HTERT RPE-1 (cell line): Measurements from ENCODE around the gene SPATA16.
"Not testable (repeated sequence)": the region's sequence is repeated elsewhere in the genome, so short reads cannot be mapped to it uniquely, and the experiment has no call there.

Source experiments
- in situ Hi-C: fragments of 300-500 bp; cut with MboI; formaldehyde crosslinking; loops from 4 replicates; pipeline ENCODE4 v1.14.3; 2020; ENCODE audit warnings: low sequenced_read_pairs

Gene SPATA16, protein sequence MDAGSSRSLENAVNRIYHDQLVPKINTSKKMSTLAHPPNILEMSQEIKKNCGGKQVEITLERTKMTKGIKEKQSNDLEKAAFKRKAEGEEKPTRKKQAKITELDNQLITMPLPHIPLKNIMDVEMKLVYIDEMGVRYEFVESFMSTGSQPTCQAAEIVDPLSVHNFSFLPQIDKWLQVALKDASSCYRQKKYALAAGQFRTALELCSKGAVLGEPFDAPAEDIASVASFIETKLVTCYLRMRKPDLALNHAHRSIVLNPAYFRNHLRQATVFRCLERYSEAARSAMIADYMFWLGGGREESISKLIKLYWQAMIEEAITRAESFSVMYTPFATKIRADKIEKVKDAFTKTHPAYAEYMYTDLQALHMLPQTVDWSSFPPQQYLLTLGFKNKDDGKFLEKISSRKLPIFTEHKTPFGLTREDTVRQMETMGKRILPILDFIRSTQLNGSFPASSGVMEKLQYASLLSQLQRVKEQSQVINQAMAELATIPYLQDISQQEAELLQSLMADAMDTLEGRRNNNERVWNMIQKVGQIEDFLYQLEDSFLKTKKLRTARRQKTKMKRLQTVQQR

DNA sequence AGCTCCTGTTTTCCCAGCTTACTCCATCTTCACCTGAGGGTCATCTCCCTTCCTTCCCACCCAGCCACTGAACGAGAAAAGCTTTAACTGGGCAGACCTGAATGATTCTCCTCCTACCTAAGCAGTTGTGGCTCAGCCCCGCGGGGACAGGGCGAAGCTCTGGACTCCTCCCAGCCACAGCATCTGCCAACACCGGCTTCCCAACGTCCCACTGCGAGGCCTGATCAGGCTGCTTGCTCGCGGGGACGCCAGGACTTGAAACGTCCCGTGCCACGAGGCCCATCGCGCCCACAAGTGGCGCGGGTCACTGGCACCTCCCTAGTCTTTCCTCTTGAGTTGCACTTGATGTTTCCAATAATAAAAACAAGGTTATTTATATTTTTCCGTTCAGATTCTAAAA lies at the start of gene SPATA16:
TSS of gene SPATA16 (minus strand) at position 250 of the 400 bp plus-strand sequence. CDS start 23,504 bp downstream, outside the sequence.
- in situ Hi-C loops = no loop called here

DNA sequence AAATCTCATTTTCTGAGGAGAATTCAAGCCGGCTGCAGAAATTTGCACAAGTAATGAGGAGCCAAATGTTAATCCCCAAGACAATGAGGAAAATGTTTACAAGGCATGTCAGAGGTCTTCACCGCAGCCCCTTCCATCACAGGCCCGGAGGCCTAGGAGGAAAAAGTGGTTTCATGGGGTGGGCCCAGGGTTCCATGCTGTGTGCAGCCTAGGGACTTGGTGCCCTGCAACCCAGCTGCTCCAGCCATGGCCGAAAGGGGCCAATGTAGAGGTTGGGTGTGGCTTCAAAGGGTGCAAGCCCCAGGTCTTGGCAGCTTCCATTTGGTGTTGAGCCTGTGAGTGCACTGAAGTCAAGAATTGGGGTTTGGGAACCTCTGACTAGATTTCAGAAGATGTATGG lies 42.0 kb upstream of the SPATA16 start:
- in situ Hi-C loops = not testable (repeated sequence)

DNA sequence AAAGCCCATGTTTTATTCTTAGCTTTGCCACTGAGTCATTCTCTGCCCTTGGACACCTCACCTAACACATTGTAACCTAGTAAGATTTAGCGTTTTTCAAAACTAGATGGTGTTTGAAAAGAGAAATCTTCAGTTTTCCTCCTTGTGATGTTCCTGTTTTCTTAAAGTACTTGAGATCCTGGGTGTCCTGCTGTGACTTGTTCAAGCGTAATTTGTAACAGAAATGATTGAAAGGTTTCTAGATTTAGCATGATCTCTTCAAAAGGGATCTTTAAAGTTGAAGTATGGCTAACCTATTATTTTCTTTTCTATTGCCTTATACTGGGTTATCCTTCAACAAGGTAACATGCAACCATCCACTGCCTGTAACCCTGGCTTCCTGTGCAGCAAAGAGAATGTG lies 32.6 kb upstream of the SPATA16 start:
- in situ Hi-C loops = no loop called here

DNA sequence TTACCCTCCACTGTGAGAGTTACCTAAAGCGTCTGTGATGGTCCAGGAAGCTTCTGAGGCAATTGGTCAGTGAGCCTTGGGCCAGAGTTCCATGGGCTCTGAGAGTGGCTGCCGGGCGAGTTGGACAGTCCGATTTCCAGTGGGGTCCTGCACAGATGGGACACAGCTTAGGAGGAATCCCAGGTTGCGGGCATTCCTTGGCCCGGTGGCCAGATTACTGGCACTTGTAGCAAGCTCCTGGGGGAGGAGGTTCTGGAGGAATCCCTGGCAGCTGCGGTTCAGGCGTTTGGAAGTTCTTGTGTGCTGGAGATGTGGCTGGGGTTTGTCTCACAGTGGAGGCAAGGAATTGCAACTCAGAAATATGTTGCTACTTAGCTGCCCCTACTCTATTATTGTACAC lies 18.1 kb upstream of the SPATA16 start:
- in situ Hi-C loops = not testable (repeated sequence)

DNA sequence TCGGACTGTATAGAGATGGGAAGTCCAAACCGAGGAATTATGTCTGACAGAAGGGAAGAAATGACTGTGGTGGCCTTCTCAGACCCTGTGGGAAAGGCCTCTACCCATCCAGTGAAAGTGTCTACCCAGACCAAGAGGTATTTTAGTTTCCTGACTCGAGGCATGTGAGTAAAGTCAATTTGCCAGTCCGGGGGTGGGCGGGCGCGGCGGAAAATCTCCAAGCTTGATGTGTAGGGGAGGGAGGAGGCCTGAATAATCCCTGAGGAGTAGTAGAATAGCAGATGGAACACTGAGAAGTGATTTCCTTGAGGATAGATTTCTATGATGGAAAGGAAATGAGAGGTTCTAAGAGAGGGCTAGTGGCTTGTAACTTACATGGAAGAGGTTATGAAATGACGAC lies 15.5 kb upstream of the SPATA16 start:
- in situ Hi-C loops = not testable (repeated sequence)

DNA sequence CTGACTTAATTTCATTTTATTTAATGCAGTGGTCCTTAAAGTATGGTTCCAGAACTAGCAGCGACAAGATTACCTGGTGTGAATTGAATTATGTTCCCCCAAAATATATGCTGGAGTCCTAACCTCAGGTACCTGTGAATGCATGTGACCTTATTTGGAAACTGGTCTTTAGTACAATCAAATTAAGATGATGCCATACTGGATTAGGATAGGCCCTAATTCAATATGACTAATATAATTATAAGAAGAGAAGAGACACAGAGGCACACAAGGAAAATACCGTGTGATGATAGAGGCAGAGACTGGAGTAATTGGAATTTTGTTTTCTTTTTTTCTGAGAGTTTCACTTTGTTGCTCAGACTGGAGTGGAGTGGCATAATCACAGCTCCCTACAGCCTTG lies 12.6 kb upstream of the SPATA16 start:
- in situ Hi-C loops = no loop called here

DNA sequence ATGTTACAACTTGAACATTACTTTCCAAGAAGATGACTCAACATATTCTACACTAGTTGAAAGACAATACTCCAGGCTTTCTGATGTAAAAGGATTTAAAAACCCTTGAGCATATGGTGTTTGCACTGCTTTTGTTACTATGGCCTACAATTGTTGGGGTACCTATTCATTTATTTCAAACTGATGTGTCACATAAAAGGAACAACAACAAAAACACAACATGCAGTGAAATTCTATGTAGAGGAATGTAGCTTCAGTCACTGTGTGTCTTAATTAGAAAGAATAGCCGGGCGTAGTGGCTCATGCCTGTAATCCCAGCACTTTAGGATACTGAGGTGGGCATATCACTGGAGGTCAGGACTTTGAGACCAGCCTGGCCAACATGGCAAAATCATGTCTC lies 1.6 kb downstream of the SPATA16 start:
- in situ Hi-C loops = no loop called here

DNA sequence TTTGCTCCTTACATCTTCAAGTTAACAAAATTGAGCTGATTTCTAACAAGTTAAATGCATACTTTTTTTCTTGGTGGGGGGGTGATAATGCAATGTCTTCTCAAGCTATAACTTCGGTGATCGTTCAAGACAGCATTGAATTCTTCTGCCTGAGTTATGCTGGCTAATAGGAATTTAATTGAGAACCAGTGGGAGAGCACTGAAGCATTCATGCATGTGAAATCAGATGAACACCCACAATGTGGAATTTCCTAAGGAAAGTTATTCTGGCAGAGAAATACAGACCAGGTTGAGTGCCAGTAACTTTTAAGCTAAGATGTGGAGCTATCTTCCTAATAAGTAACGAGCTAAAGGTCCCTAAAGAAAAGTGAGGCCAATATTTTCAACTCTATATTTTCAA lies 3.0 kb downstream of the SPATA16 start:
- in situ Hi-C loops = no loop called here

DNA sequence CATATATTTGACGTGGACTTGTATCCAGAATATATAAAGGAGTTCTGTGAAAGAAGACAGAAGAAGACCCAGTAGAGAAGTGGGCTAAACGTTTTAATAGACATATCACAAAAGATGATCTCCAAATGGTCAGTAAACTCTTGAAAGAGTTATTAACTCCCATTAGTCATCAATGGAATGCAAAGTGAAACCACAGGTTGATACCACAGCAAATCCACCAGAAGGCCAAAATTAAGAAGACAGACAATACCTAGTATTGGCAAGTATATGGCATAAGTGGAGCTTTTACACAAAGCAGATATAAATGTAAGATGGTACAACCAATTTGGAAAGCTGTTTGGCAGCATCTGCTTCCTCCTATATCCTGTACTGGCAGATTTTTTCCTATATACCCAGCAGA lies 6.0 kb downstream of the SPATA16 start:
- in situ Hi-C loops = no loop called here

DNA sequence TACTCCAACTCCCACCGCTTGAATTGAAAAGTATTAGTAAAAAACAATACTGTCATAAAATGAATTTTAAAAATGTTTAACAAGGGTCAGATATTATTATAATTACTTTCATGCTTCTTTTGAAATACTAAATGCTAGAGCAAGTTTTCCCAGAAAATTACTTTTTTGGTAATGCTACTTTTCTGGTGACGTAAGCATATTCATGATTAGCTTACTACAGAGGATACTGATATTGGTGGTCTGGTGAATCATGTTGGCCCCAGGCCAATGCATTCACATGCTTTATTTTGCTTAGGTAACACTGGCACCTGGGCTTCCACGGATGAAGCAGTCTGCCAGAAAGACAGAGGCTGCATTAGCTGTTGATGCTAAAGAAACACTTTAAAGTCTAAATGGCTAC lies 12.4 kb downstream of the SPATA16 start:
- in situ Hi-C loops = no loop called here

DNA sequence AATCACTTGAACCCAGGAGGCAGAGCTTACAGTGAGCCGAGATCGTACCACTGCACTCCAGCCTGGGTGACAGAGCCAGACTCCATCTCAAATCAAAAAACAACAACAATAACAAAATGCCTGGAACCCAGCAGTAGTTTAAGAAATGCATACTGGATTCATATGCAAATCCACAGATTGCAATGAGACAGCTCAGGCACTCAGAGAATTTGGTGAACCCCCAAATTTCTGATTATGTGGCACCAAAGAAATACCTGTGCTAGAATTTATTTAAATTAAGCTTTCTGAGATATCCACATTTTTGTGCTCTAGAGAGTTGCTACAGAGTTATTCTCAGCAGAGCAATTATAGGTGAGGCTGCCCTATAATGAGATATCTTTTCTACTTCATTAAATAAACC lies 29.7 kb downstream of the SPATA16 start:
- in situ Hi-C loops = no loop called here

DNA sequence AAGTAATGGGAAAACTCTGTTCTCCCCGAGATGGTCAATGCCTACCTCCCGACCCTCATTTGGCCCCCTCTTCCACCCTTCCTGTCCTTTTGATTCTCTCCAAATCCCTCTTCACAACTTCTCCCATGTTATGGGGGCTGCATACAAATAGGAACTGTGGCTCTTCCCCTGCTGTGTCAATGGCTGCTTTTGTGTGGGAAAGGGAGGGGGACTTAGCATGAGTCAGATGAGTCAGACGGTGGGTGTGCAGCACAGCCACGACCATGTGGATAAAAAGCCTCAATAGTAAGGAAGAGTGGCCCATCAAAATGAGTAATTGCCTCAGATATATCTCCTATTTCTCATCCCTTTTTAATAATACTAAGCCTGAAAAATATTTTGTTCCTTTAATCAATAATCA lies 31.9 kb downstream of the SPATA16 start:
- in situ Hi-C loops = no loop called here

DNA sequence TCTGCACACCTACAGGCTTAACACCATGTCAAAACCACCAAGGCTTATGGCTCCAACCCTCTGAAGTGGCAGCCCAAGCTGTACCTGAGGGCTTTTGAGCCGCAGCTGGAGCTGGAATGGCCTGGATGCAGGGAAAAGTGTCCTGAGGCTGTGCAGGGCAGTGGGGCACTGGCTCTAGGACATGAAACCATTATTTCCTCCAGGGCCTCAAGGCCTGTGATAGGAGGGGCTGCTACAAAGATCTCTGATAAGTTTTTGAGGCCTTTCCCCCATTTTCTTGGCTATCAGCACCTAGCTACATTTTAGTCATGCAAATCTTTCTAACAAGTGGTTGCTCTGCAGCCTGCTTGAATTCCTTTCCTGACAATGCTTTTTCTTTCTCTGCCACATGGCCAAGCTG lies 37.6 kb downstream of the SPATA16 start:
- in situ Hi-C loops = no loop called here

DNA sequence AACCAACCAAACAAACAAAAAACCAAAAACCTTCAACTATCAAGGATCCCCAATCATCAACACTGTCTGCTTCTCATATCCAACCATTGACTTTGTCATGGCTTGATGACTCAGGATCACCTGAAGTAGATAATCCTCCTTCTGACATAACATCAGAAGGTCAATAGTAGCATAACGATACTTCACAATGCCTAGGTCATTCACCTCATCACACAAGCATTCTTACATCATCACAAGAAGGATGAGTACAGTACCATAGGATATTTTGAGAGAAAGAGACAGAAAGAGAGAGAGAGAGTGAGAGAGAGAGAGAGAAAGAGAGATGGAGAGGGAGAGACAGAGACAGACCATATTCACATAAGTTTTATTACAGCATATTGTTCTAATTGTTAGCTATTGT lies 42.1 kb downstream of the SPATA16 start:
- in situ Hi-C loops = no loop called here

DNA sequence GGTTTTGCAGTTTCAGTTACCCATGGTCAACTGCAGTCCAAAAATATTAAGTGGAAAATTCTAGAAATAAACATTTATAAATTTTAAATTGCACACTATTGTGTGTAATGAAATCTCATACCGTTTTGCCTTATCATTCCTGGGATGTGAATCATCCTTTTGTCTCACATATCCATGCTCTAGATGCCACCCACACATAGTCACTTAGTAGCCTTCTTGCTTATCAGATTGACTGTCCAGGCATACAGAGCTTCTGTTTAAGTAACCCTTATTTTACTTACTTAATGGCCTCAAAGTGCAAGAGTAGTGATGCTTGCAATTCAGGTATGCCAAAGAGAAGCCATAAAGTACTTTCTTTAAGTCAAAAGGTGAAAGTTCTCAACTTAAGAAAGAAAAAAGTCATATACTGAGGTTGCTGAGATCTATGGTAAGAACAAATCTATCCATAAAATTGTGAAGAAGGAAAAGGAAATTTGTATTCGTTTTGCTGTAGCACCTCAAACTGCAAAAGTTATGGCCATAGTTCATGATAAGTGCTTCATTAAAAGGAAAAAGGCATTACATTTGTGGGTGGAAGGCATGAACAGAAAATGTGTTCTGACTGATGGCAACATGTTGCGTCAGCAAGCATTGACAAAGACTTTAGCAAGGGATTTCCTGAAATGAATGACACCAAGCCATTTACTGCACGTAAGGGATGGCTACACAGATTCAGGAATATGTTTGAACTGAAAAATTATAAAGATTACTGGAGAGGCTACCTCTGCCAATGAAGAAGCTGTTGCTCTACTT lies 43.8 kb downstream of the SPATA16 start:
- in situ Hi-C loops = no loop called here

DNA sequence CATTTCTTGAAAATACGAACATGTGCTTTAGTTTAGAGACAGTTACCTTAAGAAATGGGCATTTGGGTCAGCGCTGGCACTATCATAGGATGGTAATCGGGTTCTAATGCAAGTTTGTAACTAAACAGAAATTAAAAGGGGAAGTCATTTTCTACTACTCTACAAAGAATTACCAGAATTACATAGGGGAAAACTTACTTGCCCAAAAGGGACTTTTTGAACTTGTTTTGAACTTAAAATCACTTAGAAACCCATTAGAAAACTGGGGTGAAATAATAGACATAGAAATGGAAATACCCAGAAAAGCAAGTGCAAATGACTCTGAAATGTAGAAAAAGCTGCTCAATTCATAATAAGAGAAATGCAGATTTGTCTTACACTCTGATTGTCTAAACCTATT lies 44.9 kb downstream of the SPATA16 start:
- in situ Hi-C loops = no loop called here

DNA sequence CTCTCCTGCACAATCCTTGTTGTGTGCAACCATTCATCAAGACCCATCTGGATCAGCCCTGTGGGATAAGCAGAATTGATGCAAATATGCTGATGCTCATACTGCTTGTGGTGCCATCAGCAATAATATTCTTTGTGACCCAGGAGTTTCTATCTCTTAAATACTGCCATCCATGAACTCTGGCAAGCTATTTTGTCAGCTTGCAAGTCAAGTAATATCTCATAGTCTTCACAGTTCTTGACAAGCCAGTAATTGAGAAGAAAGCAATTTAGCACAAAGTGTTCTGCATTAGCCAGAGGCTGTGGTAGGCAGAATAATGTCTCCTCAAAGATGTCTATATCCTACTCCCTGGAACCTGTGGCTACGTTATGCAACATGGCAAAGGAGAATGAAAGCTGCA lies 49.0 kb downstream of the SPATA16 start:
- in situ Hi-C loops = no loop called here

DNA sequence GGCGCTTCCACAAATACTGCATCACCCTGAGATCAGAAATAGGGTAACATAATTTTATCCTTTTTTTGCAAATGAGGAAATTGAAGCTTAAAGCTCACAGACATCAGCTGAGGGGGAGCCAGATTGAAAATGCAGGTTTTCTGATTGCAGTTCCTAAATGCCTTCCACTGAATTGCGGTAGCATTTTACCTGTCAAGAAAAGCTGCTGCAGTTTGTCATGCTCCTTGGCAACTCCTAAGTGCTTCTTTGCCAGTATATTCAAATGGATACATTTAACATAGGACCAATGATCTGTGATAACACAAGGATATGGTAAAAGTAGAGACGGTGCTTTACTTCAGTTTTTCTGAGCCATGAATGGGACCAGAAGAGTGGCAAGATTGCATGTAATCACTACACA lies 50.5 kb downstream of the SPATA16 start:
- in situ Hi-C loops = no loop called here

DNA sequence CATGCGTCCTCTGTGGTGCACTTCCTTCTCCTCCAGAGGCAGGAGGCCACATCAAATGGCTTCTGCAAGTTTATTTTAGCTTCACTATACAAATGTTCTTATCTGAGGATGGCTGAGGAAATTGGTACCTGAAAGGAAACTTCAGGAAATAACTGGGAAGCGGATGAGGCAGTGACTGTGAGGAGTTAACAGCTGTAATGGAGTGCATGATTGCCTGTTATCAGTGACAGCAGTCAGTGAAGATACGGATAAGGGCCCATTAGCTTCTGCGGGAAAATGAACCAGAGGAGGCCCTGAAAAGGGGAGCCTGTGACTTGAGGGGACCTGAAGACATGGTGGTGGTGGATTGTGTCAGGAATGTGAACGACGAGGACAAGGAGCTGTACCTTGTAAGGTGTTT lies 51.8 kb downstream of the SPATA16 start:
- in situ Hi-C loops = no loop called here

DNA sequence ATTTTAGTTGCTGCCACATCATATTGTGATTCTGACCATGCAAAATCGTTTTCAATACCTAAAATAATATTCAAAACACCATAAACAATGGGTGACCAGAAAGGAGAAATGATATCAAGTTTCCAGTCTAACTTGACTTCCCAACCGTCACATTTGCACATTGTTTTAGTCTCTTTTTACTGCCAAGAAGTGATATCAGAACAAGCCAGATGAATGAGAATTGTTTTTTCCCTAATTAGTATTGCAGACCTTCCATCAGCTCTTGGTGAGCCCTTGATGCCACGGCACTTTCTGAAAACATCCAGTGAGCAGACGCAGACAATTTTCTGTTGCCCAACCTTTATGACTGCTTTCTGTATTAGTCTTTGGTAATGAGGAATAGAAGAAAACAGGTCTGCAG lies 62.5 kb downstream of the SPATA16 start:
- in situ Hi-C loops = no loop called here

DNA sequence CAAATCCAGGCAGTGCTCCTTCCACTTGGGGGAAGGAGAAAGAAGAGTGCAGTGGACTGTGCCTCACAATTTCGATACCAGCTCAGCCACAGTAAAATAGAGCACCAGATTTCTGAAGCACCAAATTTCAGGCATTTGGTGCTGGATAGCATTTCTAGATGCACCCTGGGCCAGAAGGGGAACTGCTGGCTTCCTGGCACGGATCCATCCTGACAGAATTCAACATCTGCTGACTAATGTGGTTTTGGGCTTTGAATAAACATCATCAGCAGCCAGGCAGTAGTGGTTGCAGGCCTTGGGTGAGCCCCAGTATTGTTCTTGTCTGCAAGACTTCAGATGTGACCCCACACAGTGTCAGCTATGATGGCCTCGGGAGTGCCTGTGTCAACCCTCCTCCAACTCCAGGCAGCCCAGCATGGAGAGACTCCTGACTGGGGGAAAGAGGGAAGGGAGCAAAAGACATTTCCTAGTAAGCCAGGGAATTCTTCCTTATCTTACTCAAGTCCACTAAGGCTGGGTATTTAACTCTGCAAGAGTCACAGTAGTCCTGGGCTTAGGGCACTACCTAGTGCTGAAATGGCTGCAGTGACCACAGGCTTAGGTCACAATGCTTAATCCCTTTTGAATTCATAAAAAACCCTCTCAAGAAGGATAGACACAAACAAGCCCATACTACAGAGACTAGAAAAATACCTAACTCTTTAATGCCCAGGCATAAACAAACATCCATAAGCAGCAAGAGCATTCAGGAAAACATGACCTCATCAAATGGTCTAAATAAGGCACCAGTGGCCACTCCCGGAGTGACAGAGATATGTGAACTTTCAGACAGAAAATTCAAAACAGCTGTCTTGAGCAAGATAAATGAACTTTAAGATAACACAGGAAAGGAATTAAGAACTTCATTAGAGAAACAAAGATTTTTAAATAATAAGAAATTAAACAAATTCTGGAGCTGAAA lies 74.7 kb downstream of the SPATA16 start:
- in situ Hi-C loops = no loop called here
